ENCODE results near the gene ZC3H13.

- no peak for TF ChIP-seq POLR2A (IDR thresholded peaks at IDR 0.05)
- TF ChIP-seq, protein P1, sequence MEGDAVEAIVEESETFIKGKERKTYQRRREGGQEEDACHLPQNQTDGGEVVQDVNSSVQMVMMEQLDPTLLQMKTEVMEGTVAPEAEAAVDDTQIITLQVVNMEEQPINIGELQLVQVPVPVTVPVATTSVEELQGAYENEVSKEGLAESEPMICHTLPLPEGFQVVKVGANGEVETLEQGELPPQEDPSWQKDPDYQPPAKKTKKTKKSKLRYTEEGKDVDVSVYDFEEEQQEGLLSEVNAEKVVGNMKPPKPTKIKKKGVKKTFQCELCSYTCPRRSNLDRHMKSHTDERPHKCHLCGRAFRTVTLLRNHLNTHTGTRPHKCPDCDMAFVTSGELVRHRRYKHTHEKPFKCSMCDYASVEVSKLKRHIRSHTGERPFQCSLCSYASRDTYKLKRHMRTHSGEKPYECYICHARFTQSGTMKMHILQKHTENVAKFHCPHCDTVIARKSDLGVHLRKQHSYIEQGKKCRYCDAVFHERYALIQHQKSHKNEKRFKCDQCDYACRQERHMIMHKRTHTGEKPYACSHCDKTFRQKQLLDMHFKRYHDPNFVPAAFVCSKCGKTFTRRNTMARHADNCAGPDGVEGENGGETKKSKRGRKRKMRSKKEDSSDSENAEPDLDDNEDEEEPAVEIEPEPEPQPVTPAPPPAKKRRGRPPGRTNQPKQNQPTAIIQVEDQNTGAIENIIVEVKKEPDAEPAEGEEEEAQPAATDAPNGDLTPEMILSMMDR (IDR thresholded peaks at IDR 0.05 in 4 of 5, conservative IDR thresholded peaks at IDR 0.05 in 1 of 5) = no peak
These were observed 8.9 kb downstream of the ZC3H13 start for GRCh38 chr13:46043647-46044046.

Measured in gastrocnemius medialis (tissue), 4 donors.